Inferior parietal cortex (tissue), 1 donor: Measurements from ENCODE around the gene FBXW7.
"Not testable (repeated sequence)": the region's sequence is repeated elsewhere in the genome, so short reads cannot be mapped to it uniquely, and the experiment has no call there.

Source experiments
- DNase-seq: peaks from one replicate; pipeline ENCODE4 v3.0.0-alpha.2; 2016; ENCODE audit errors: extremely low spot score

Gene FBXW7

GRCh38 chr4:152535903-152536544, at the start of gene FBXW7:
Gene FBXW7 (minus strand): TSS chr4:152536092. CDS start chr4:152411803, 124,289 bp downstream.
- peak; percentile 99 for DNase-seq

GRCh38 chr4:152585023-152585441, 49.1 kb upstream of the FBXW7 start:
- DNase-seq = no peak

- DNase-seq = no peak
These were observed 45.8 kb upstream of the FBXW7 start for GRCh38 chr4:152581536-152582160.

GRCh38 chr4:152579916-152580315, 44.0 kb upstream of the FBXW7 start:
- DNase-seq = no peak

GRCh38 chr4:152579107-152579764, 43.3 kb upstream of the FBXW7 start:
- no peak for DNase-seq

- no peak for DNase-seq
These were observed 42.8 kb upstream of the FBXW7 start for GRCh38 chr4:152578670-152579069.

- no peak for DNase-seq
These were observed 42.0 kb upstream of the FBXW7 start for GRCh38 chr4:152577708-152578396.

- DNase-seq = no peak
These were observed 39.6 kb upstream of the FBXW7 start for GRCh38 chr4:152575533-152575932.

- no peak for DNase-seq
These were observed 38.0 kb upstream of the FBXW7 start for GRCh38 chr4:152573861-152574260.

- DNase-seq = no peak
These were observed 36.7 kb upstream of the FBXW7 start for GRCh38 chr4:152572417-152573086.

GRCh38 chr4:152571770-152572169, 35.9 kb upstream of the FBXW7 start:
- DNase-seq = no peak

- no peak for DNase-seq
These were observed 35.4 kb upstream of the FBXW7 start for GRCh38 chr4:152571296-152571695.

GRCh38 chr4:152565333-152565732, 29.4 kb upstream of the FBXW7 start:
- no peak for DNase-seq

- DNase-seq = no peak
These were observed 28.4 kb upstream of the FBXW7 start for GRCh38 chr4:152564336-152564735.

GRCh38 chr4:152563209-152563608, 27.3 kb upstream of the FBXW7 start:
- no peak for DNase-seq

- no peak for DNase-seq
These were observed 23.7 kb upstream of the FBXW7 start for GRCh38 chr4:152559641-152560040.

GRCh38 chr4:152558396-152558795, 22.5 kb upstream of the FBXW7 start:
- no peak for DNase-seq

GRCh38 chr4:152556834-152557233, 20.9 kb upstream of the FBXW7 start:
- no peak for DNase-seq

- no peak for DNase-seq
These were observed 20.4 kb upstream of the FBXW7 start for GRCh38 chr4:152556283-152556682.

- DNase-seq = no peak
These were observed 18.9 kb upstream of the FBXW7 start for GRCh38 chr4:152554742-152555141.

- not testable (repeated sequence) for DNase-seq
These were observed 14.8 kb upstream of the FBXW7 start for GRCh38 chr4:152550687-152551086.

GRCh38 chr4:152545088-152545487, 9.2 kb upstream of the FBXW7 start:
- no peak for DNase-seq
